ENCODE data around the gene SFSWAP. TPM values are rescaled to one million over a fixed set of nuclear protein-coding genes. Genes with fewer than 3 reads are reported as not detected.

The SFSWAP gene
- total and polyA plus RNA-seq, 3 donors from 2014 or later: 37.7 to 68.4 (median 62.4) TPM

GRCh38 chr12:131810726-131811125, 99.8 kb downstream of the SFSWAP start:
- DNase-seq: no peak
- H3K27ac ChIP-seq: no peak overlapping the region
- WGBS, 2 donors: 77 to 90% methylated on average over 13 of the region's 13 CpGs
- no peaks in the 10 kb centered on the region for H3K27me3 ChIP-seq
- no peaks in the 10 kb centered on the region for H3K36me3 ChIP-seq (ENCODE audit: low read depth, missing control alignments)
- TF ChIP-seq POLR2A (IDR thresholded peaks at IDR 0.05) (no peak), CTCF (IDR thresholded peaks at IDR 0.05) (no peak)
- H3K9me3 ChIP-seq: no peaks in the 10 kb centered on the region
- H3K4me1 ChIP-seq: no peaks in the 10 kb centered on the region
- intact Hi-C loops (cut with DNase I; ENCODE audit: low total_unique reads): no loop called here
- H3K4me3 ChIP-seq: no peak overlapping the region

GRCh38 chr12:131815131-131815530, 104.2 kb downstream of the SFSWAP start:
- Histone ChIP-seq H3K27me3 (no peaks in the 10 kb centered on the region), H3K36me3 (ENCODE audit: low read depth, missing control alignments) (no peaks in the 10 kb centered on the region), H3K4me3 (no peak overlapping the region), H3K4me1 (no peaks in the 10 kb centered on the region), H3K9me3 (no peaks in the 10 kb centered on the region), H3K27ac (no peak overlapping the region)
- WGBS, 2 donors: 71 to 72% methylated on average over 7 of the region's 7 CpGs
- no peak for DNase-seq
- no peak for TF ChIP-seq POLR2A (IDR thresholded peaks at IDR 0.05)
- TF ChIP-seq CTCF (IDR thresholded peaks at IDR 0.05): no peak
- intact Hi-C loops (cut with DNase I; ENCODE audit: low total_unique reads): no loop called here

- Histone ChIP-seq H3K27me3 (no peaks in the 10 kb centered on the region), H3K4me3 (no peak overlapping the region), H3K27ac (no peak overlapping the region), H3K9me3 (no peaks in the 10 kb centered on the region), H3K4me1 (no peaks in the 10 kb centered on the region), H3K36me3 (ENCODE audit: low read depth, missing control alignments) (no peaks in the 10 kb centered on the region)
- intact Hi-C loops (cut with DNase I; ENCODE audit: low total_unique reads): no loop called here
- TF ChIP-seq POLR2A (IDR thresholded peaks at IDR 0.05) (no peak), CTCF (IDR thresholded peaks at IDR 0.05) (no peak)
- DNase-seq: no peak
- 58 to 67% methylated on average over 5 of the region's 5 CpGs for WGBS, 2 donors
Observed at GRCh38 chr12:131816495-131816894, 105.6 kb downstream of the SFSWAP start.

- Histone ChIP-seq H3K27ac (no peak overlapping the region), H3K9me3 (no peaks in the 10 kb centered on the region), H3K4me1 (no peaks in the 10 kb centered on the region), H3K4me3 (no peak overlapping the region), H3K36me3 (ENCODE audit: low read depth, missing control alignments) (no peaks in the 10 kb centered on the region), H3K27me3 (no peaks in the 10 kb centered on the region)
- DNase-seq: no peak
- 89% methylated on average over 19 of the region's 19 CpGs for WGBS, 2 donors
- TF ChIP-seq CTCF (IDR thresholded peaks at IDR 0.05) (no peak), POLR2A (IDR thresholded peaks at IDR 0.05) (no peak)
- intact Hi-C loops (cut with DNase I; ENCODE audit: low total_unique reads): no loop called here
Observed at GRCh38 chr12:131817241-131817640, 106.4 kb downstream of the SFSWAP start.

GRCh38 chr12:131818821-131819585, 108.1 kb downstream of the SFSWAP start:
- WGBS, 2 donors: 88 to 89% methylated on average over 28 to 30 of the region's 30 CpGs
- intact Hi-C loops (cut with DNase I; ENCODE audit: low total_unique reads): no loop called here

More at GRCh38 chr12:131818821-131819585, 108.1 kb downstream of the SFSWAP start:
- H3K4me1 ChIP-seq: no peaks in the 10 kb centered on the region
- no peaks in the 10 kb centered on the region for H3K27me3 ChIP-seq
- H3K27ac ChIP-seq: no peak overlapping the region
- no peak for DNase-seq
- no peak overlapping the region for H3K4me3 ChIP-seq
- no peaks in the 10 kb centered on the region for H3K9me3 ChIP-seq
- no peak for TF ChIP-seq POLR2A (IDR thresholded peaks at IDR 0.05)
- TF ChIP-seq CTCF (IDR thresholded peaks at IDR 0.05): no peak
- H3K36me3 ChIP-seq (ENCODE audit: low read depth, missing control alignments): no peaks in the 10 kb centered on the region

All from testis (tissue), 3 donors.